Measurements from ENCODE around the gene SCGB2B2. TPM values are rescaled to one million over a fixed set of nuclear protein-coding genes. Genes with fewer than 3 reads are reported as not detected.
A peak's percentile ranks its signal among the peaks of the same experiment; 100 is the strongest.

Gene SCGB2B2, protein sequence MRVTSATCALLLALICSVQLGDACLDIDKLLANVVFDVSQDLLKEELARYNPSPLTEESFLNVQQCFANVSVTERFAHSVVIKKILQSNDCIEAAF
- total RNA-seq = under 1 TPM; 0.35 to 0.65 TPM

DNA sequence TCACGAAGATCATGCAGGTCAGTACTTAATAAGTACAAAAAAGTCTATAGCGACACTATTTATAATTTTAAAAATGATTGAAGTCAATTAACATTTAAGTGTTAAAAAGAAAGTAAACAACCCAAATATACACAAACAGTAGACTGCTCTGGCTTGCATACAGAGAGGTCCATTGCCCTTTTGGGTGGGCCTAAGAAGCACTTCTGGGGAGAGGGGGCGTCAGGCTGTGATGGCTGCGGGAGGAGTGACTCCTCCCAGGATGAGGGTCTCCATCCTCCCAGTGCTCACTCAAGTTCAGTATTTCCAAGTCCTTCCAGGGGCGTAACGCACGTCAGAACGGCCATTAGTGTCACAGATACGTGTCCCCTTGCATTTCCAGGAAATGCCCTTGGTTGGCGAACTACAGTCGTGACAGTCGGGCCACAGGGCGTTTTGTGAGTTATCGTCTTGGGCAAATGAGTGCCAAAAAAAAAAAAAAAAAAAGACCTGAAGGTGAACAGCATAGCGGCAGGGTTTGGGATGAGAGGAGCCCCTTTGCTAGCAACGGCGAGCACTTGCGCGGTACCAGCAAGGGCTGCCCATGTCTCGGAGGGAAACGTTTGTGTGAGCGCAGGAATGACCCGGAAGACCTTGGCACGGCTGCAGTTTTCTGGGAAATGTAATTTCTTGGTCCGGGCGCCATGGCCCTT is at the start of gene SCGB2B2:
Gene SCGB2B2, minus strand, starts transcription at position 463 of the 689 bp plus-strand sequence. CDS start 82,596 bp downstream, outside the sequence.
- Mint-ChIP-seq H3K36me3 (ENCODE audit: low read depth) (peaks cover 51% of the 10 kb centered on the region), H3K27ac (peak within 1 kb of the TSS; percentile 97), H3K4me1 (peaks cover 29% of the 10 kb centered on the region), H3K9me3 (peaks cover 24% of the 10 kb centered on the region), H3K4me3 (peak within 1 kb of the TSS; percentile 84), H3K27me3 (peaks cover 3% of the 10 kb centered on the region)
- DNase-seq = peak; percentile 72
- ChIA-PET CTCF (interaction anchor here (0.9 to 2.0 kb wide), 4 partner anchors 10 to 37 kb away, joined by 3 to 10 read pairs (median 6); no protein-coding TSS in a partner anchor), POLR2A (interaction anchor here (0.5 kb wide), 1 partner anchor 1538 kb away, joined by 3 read pairs; the partner anchor contains the start of gene ZNF146)

DNA sequence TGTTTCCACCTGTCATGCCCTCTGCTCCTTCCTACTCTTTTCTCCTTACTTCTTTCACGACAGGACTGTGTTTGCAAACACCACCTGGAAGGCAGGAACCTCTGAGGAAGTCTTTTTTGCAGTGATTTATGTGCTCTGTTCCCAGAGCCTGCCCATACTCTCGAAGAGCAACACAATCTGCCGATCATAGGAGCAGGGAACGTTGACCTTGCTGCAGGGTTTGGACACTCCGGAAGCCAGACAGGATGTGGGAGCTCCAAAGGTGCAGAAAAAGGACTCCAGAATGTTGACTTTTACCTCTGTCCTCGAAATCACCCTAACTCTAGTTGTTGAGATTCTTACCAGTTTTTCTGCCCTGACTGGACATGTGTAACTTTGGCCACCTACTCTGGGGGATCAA is 48.4 kb upstream of the SCGB2B2 start:
- Mint-ChIP-seq H3K4me1 (no peaks in the 10 kb centered on the region), H3K9me3 (no peaks in the 10 kb centered on the region), H3K27ac (no peak overlapping the region), H3K27me3 (peaks cover 6% of the 10 kb centered on the region), H3K36me3 (ENCODE audit: low read depth) (no peaks in the 10 kb centered on the region), H3K4me3 (no peak overlapping the region)
- DNase-seq = no peak
- POLR2A ChIA-PET = no interaction called here
- CTCF ChIA-PET = no interaction called here

DNA sequence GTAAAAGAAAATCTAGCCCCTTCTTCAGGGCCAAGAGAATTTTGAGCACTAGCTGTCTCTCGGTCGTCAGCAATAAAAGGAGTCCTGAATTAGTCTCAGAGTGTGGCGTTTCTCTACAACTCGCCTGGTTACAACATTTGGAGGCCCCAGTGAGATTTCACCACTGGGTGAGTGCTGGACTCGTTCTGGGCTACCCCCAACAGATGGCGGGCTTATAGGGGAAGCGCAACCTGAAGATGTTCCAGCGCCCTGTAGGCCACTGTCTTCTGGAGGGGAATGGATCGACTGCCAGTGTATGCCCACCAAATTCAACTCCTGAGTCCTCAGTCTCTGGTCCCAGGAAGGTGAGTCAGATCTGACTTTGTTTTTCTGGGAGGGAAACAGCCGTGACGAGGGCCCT is 45.4 kb upstream of the SCGB2B2 start:
- DNase-seq = no peak
- no peaks in the 10 kb centered on the region for H3K9me3 Mint-ChIP-seq
- no peaks in the 10 kb centered on the region for H3K36me3 Mint-ChIP-seq (ENCODE audit: low read depth)
- H3K27ac Mint-ChIP-seq = no peak overlapping the region
- no peak overlapping the region for H3K4me3 Mint-ChIP-seq
- ChIA-PET POLR2A (no interaction called here), CTCF (no interaction called here)
- H3K27me3 Mint-ChIP-seq = peaks cover 11% of the 10 kb centered on the region
- no peaks in the 10 kb centered on the region for H3K4me1 Mint-ChIP-seq

DNA sequence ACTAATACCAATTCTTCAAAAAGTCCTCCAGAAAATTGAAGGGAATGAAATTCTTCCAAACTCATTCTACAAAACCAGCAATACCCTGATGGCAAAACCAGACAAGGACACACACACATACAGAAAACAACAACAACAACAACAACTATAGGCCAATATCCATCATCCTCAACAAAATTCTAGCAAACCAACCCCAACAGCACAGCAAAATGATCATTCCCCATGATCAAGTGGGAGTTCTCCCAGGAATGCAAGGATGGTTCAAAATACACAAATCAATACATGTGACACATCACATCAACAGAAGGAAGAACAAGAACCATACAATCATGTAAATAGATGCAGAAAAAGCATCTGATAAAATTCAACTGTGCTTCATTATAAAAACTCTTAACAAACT is 38.4 kb upstream of the SCGB2B2 start:
- ChIA-PET POLR2A (no interaction called here), CTCF (interaction anchor here (0.5 kb wide), 1 partner anchor 208 kb away, joined by 3 read pairs; no protein-coding TSS in a partner anchor)
- no peaks in the 10 kb centered on the region for H3K36me3 Mint-ChIP-seq (ENCODE audit: low read depth)

DNA sequence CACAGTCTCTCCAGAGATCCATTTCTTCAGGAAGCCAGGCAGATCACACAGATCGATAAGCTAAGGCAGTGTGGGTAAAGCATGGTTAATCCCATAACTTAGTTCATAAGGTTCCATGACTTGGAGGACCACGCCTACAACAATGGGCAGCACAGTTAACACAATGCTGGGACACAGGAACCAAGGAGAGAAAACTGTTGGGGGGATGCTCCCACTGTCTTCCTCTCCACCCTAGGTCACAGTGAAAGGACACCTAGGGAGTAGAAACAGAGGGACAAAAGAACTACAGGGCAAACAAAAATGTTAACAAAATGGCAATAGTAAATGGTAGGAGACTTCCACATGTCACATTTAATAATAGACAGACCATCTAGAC is 36.3 kb upstream of the SCGB2B2 start:
- ChIA-PET CTCF (interaction anchor here (0.8 kb wide), 1 partner anchor 25 kb away, joined by 3 read pairs; no protein-coding TSS in a partner anchor), POLR2A (no interaction called here)
- Mint-ChIP-seq H3K9me3 (peaks cover 22% of the 10 kb centered on the region), H3K27ac (no peak overlapping the region), H3K4me1 (peaks cover 1% of the 10 kb centered on the region), H3K36me3 (ENCODE audit: low read depth) (no peaks in the 10 kb centered on the region), H3K4me3 (no peak overlapping the region), H3K27me3 (peaks cover 19% of the 10 kb centered on the region)
- DNase-seq = no peak

More for the DNA sequence above, 38.4 kb upstream of the SCGB2B2 start:
- no peak overlapping the region for H3K4me3 Mint-ChIP-seq
- peaks cover 22% of the 10 kb centered on the region for H3K9me3 Mint-ChIP-seq
- H3K27ac Mint-ChIP-seq = no peak overlapping the region
- no peak for DNase-seq
- H3K4me1 Mint-ChIP-seq = peaks cover 1% of the 10 kb centered on the region
- peaks cover 21% of the 10 kb centered on the region for H3K27me3 Mint-ChIP-seq

DNA sequence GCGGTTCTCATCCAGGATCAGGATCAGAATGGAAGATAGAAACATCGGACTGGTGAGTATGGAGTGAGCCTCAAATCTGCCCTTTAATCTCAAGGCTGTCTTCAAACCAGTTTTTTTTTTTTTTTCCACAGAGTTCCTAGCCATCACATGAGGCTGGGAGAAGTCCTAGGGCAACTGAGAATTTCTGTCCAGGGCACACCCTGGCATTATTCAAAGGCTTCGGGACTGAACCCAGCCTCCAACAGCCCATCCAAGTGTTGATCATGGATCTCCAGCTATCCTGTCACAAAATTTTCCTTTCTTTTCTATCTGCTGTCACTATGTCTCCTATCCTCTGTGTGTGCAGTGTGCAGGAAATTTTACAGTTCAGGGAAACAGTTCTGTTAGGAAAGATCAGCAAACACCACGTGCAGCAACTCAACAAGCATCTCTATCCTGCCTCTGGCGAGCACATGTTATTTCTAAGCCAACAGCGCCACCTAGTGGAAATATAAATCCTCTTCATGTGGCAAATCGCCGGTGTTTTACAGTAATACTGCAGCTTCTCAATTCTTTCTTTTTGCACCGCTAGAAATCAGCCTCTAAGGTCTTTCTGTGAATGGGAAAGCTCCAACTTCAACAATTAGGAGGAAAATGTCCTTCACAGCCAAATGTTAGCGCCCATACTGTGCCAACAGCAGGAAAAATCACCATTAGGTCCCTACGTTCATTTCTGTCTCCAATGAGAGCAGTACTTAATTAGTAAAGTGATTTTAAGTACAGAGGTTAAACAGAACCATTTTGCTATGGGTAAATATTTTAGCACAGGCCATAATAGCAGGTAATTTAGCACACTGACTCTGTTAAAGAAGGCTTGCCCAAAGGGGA is 35.7 kb upstream of the SCGB2B2 start:
- H3K36me3 Mint-ChIP-seq (ENCODE audit: low read depth) = no peaks in the 10 kb centered on the region
- H3K4me1 Mint-ChIP-seq = peaks cover 1% of the 10 kb centered on the region
- H3K4me3 Mint-ChIP-seq = no peak overlapping the region
- H3K27ac Mint-ChIP-seq = no peak overlapping the region
- ChIA-PET CTCF (interaction anchor here (0.5 to 0.9 kb wide), 4 partner anchors 24 to 241 kb away, joined by 3 read pairs; no protein-coding TSS in a partner anchor), POLR2A (no interaction called here)
- peaks cover 22% of the 10 kb centered on the region for H3K9me3 Mint-ChIP-seq
- H3K27me3 Mint-ChIP-seq = peaks cover 14% of the 10 kb centered on the region
- DNase-seq = peak; percentile 78

DNA sequence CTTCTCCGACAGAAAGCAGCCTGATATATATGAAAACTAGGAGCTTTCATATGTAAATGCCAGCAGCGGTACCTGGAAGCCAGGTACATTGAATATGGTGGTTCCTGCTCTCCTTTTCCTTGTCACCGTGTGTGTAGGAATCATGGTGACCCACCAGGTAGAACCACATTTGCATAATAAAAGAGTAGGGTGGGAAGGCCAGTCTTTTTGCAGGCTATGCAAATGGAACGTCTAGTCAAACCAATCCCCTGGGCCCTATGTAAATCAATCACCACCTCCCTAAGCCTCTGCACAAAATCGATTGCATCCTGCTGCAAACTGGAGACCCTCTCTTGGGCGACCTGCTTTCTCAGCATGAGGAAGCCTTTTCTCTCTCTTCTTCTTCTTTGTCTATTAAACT is 34.9 kb upstream of the SCGB2B2 start:
- peaks cover 1% of the 10 kb centered on the region for H3K4me1 Mint-ChIP-seq
- peaks cover 7% of the 10 kb centered on the region for H3K27me3 Mint-ChIP-seq
- CTCF ChIA-PET = interaction anchor here (0.5 to 0.9 kb wide), 3 partner anchors 29 to 240 kb away, joined by 3 read pairs; no protein-coding TSS in a partner anchor

DNA sequence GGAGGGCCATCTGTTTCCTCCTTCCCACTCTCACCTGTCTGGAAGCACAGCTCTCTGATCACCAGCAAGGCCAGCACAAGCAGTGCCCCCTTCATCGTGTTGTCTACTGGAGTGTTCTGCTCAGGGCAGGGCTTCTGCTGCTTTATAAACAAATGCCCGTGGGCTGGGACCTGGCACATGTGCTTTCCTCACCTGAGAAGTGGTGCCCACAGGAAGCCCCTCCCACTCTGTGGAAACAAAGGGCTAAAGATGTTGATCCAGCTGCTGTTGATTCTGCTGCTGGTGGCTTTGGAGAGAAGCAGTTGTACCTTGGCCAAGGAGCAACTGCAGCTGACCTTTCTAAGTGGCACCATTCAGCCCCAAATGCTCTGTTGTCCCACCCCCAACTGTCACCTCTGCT is 30.7 kb upstream of the SCGB2B2 start:
- H3K27ac Mint-ChIP-seq = no peak overlapping the region
- ChIA-PET POLR2A (no interaction called here), CTCF (no interaction called here)
- H3K4me1 Mint-ChIP-seq = peaks cover 1% of the 10 kb centered on the region
- DNase-seq = no peak
- H3K27me3 Mint-ChIP-seq = no peaks in the 10 kb centered on the region
- H3K36me3 Mint-ChIP-seq (ENCODE audit: low read depth) = no peaks in the 10 kb centered on the region
- H3K9me3 Mint-ChIP-seq = peaks cover 4% of the 10 kb centered on the region
- H3K4me3 Mint-ChIP-seq = no peak overlapping the region

More for the DNA sequence above, 34.9 kb upstream of the SCGB2B2 start:
- Mint-ChIP-seq H3K4me3 (no peak overlapping the region), H3K27ac (no peak overlapping the region), H3K9me3 (peaks cover 22% of the 10 kb centered on the region), H3K36me3 (ENCODE audit: low read depth) (no peaks in the 10 kb centered on the region)
- DNase-seq = no peak
- POLR2A ChIA-PET = no interaction called here

DNA sequence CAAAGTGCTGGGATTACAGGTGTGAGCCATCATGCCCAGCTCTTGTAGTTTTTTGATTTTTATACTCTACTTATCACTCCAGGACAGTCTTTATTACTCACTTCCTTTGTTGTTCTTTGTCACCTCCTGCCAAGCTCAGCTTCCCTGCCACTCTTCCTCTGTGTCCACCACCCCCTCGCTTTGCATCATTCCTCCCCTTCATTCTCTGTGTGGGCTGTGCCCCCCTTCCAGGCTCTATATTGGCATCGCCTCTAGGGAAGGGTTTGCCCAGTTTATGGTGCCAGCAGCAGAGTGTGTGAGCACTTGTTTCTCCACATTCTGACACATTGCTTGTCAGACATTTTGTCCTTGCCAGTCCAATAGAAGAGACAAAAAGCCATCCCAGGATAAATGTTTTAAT is 15.6 kb upstream of the SCGB2B2 start:
- H3K36me3 Mint-ChIP-seq (ENCODE audit: low read depth) = no peaks in the 10 kb centered on the region
- ChIA-PET POLR2A (no interaction called here), CTCF (no interaction called here)
- H3K9me3 Mint-ChIP-seq = peaks cover 27% of the 10 kb centered on the region
- DNase-seq = no peak
- H3K4me1 Mint-ChIP-seq = no peaks in the 10 kb centered on the region
- H3K27me3 Mint-ChIP-seq = peaks cover 3% of the 10 kb centered on the region
- H3K27ac Mint-ChIP-seq = no peak overlapping the region
- H3K4me3 Mint-ChIP-seq = no peak overlapping the region

DNA sequence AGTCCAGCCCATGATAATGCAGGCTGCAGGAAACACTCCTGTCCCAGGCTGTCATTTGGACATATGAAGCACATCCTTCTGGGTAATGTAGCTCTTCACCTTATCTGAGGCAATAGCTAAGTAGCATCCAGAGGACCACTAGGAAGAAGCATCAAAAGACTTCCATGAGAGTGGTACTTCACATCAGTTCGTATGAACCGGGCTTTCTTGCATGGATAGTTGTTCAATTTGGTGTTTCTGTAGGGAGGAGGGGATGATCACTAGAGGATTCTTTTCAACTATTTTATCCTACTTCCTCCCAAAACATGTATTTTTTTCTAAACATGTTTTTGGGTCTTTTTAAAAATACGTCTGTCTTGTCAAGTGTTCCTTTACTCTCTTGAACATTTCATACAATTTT is 13.4 kb upstream of the SCGB2B2 start:
- Mint-ChIP-seq H3K27me3 (peaks cover 3% of the 10 kb centered on the region), H3K4me3 (no peak overlapping the region), H3K27ac (no peak overlapping the region), H3K9me3 (peaks cover 49% of the 10 kb centered on the region), H3K4me1 (no peaks in the 10 kb centered on the region), H3K36me3 (ENCODE audit: low read depth) (peaks cover 7% of the 10 kb centered on the region)
- DNase-seq = no peak
- POLR2A ChIA-PET = no interaction called here
- CTCF ChIA-PET = no interaction called here

DNA sequence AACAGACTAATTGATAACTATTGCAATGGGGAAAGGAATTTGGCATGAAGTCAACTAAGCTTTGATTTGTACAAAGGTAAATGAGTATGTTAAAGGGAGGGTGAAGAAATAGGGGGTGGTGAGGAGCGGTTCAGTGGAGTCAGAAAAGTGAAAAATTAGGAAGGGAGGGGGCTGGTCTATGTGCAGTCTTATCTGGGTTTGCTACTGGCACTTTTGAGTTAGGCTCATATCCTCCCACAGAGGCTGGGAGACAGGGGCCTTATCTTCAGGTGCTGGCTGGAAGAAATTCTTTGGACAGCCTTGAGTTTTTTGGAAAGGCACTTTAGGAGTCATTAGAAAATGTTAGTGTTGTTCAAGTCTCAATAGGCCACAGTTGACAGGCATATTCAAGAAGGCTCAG is 11.6 kb upstream of the SCGB2B2 start:
- peaks cover 56% of the 10 kb centered on the region for H3K9me3 Mint-ChIP-seq
- ChIA-PET POLR2A (no interaction called here), CTCF (interaction anchor here (0.8 to 2.8 kb wide), 2 partner anchors 11 to 24 kb away, joined by 3 to 8 read pairs; partner anchors contain the start of gene ZNF302)
- H3K36me3 Mint-ChIP-seq (ENCODE audit: low read depth) = peaks cover 24% of the 10 kb centered on the region
- no peak overlapping the region for H3K27ac Mint-ChIP-seq
- peaks cover 3% of the 10 kb centered on the region for H3K27me3 Mint-ChIP-seq
- no peak for DNase-seq
- no peak overlapping the region for H3K4me3 Mint-ChIP-seq
- no peaks in the 10 kb centered on the region for H3K4me1 Mint-ChIP-seq

DNA sequence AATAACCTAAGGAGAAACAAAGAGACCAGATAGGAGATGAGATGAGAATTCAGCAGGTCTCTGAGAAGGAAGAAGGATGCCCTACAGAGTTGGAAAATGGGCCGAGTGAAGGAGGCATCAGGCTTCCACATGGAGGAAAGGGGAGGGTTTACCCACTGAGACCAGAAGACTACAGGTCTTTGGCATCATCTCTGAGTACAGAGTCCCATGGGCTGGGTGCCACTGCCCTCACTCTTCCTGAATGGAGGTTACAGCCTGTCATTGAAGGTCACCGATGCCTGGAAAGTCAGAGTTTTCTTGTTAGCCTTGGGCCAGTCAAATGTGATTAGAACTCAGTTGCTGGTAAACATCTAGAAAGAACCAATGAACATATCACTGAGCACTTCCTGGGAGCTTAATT is 10.4 kb upstream of the SCGB2B2 start:
- H3K27me3 Mint-ChIP-seq = no peaks in the 10 kb centered on the region
- H3K36me3 Mint-ChIP-seq (ENCODE audit: low read depth) = peaks cover 35% of the 10 kb centered on the region
- H3K4me1 Mint-ChIP-seq = no peaks in the 10 kb centered on the region
- DNase-seq = no peak
- POLR2A ChIA-PET = no interaction called here
- no peak overlapping the region for H3K27ac Mint-ChIP-seq
- CTCF ChIA-PET = interaction anchor here (2.8 kb wide), 1 partner anchor 10 kb away, joined by 8 read pairs; the partner anchor contains the start of gene ZNF302
- H3K9me3 Mint-ChIP-seq = peaks cover 61% of the 10 kb centered on the region
- no peak overlapping the region for H3K4me3 Mint-ChIP-seq

DNA sequence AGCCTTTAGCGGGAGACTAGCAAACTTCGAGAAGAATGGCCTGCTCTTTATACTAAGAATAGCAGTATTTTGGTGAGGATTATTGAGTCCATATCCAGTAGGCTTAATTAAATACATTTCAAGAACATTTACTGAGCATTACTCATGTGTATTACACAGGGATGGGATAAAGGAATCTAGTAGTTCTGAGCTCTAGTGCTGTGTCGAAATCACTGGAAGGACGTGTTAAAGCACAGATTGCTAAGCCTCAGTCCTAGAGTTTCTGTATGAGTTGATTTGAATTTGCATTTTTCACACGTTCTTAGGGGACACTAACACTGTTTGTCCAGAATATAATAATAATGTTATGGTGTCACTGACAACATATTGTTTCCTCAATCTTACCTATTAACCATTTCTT is 9.5 kb upstream of the SCGB2B2 start:
- DNase-seq = no peak
- Mint-ChIP-seq H3K4me3 (no peak overlapping the region), H3K9me3 (peaks cover 60% of the 10 kb centered on the region), H3K36me3 (ENCODE audit: low read depth) (peaks cover 43% of the 10 kb centered on the region), H3K27me3 (no peaks in the 10 kb centered on the region), H3K4me1 (no peaks in the 10 kb centered on the region), H3K27ac (no peak overlapping the region)
- CTCF ChIA-PET = interaction anchor here (0.8 kb wide), 1 partner anchor 46 kb away, joined by 3 read pairs; no protein-coding TSS in a partner anchor
- POLR2A ChIA-PET = no interaction called here

Measured in activated CD4-positive, alpha-beta T cell treated with anti-CD3 and anti-CD28 coated beads, Interleukin-2, amount 10 ng/mL, durations not matched to agents 7 days and 5 days (primary cell).